H1 (cell line): ENCODE measurements around the gene STARD3NL. TPM values are rescaled to one million over a fixed set of nuclear protein-coding genes. Genes with fewer than 3 reads are reported as not detected.
"Not testable (repeated sequence)": the region's sequence is repeated elsewhere in the genome, so short reads cannot be mapped to it uniquely, and the experiment has no call there.

ENCODE experiments used
- CTCF ChIA-PET: fragments of 300-600 bp; sonication (Branson Sonifier 250); formaldehyde crosslinking; loops from one replicate; lab custom pipeline; 2021; ENCODE audit not compliant: partially characterized antibody; lab: Charles Lee
- POLR2A ChIA-PET: fragments of 300-600 bp; sonication (Branson Sonifier 250); formaldehyde crosslinking; loops from one replicate; lab custom pipeline; 2021; ENCODE audit warnings: inconsistent platforms; ENCODE audit not compliant: partially characterized antibody; lab: Charles Lee
- DNase-seq, 2 experiments: peaks; one replicate each; pipeline versions ENCODE4 v3.0.0 to v3.0.0-alpha.2; 2010 to 2022; ENCODE audit warnings: low spot score in 2 of 2, low read depth in 1 of 2, mixed read lengths in 1 of 2
- FAIRE-seq: peaks from 2 replicates; lab custom pipeline; 2011; peaks lifted over from hg19 to GRCh38; lab: Jason Lieb, UNC
- H2AFZ ChIP-seq: 2 replicates; pipeline ENCODE4 v1.8.1; 2012; ENCODE audit warnings: low read length, inconsistent platforms
- H2AK5ac ChIP-seq: 2 replicates; pipeline ENCODE4 v1.6.1; 2013; ENCODE audit warnings: low read depth, low read length
- H2BK120ac ChIP-seq: replicated peaks from 2 replicates; pipeline ENCODE3; 2013; ENCODE audit warnings: low read depth, low read length, inconsistent platforms
- H2BK12ac ChIP-seq: 2 replicates; pipeline ENCODE4 v1.6.1; 2013; ENCODE audit warnings: low read depth, low read length
- H2BK15ac ChIP-seq: 2 replicates; pipeline ENCODE4 v1.6.1; 2013; ENCODE audit warnings: low read length
- H2BK20ac ChIP-seq: 2 replicates; pipeline ENCODE4 v1.6.1; 2013; ENCODE audit warnings: low read length
- H2BK5ac ChIP-seq: 2 replicates; pipeline ENCODE4 v1.6.1; 2013; ENCODE audit warnings: low read depth, low read length
- H3K14ac ChIP-seq: 2 replicates; pipeline ENCODE4 v1.6.1; 2013; ENCODE audit warnings: inconsistent platforms; ENCODE audit not compliant: insufficient read length
- H3K18ac ChIP-seq: 2 replicates; pipeline ENCODE4 v1.6.1; 2013; ENCODE audit warnings: low read length; ENCODE audit errors: extremely low read depth
- H3K23ac ChIP-seq: 2 replicates; pipeline ENCODE4 v1.6.1; 2013; ENCODE audit warnings: inconsistent platforms; ENCODE audit not compliant: insufficient read length
- H3K23me2 ChIP-seq: 2 replicates; pipeline ENCODE4 v1.6.1; 2013; ENCODE audit warnings: low read depth, low read length
- H3K27ac ChIP-seq: 2 replicates; pipeline ENCODE4 v1.6.1; 2011; ENCODE audit warnings: low read depth, low read length, inconsistent platforms
- H3K27me3 ChIP-seq, 4 experiments: replicated peaks in 1 of 4; 1 replicate in 1 of 4; 2 replicates in 3 of 4; pipeline versions ENCODE4 v1.6.1 to v1.8.1; 2011 to 2013; ENCODE audit warnings: low read length in 3 of 4, mild to moderate bottlenecking in 3 of 4, inconsistent platforms in 2 of 4, mixed read lengths in 2 of 4, moderate library complexity in 1 of 4; ENCODE audit not compliant: control insufficient read depth in 3 of 4, insufficient read depth in 3 of 4; ENCODE audit errors: extremely low read depth in 1 of 4
- H3K36me3 ChIP-seq, 4 experiments: 2 replicates each; pipeline versions ENCODE4 v1.6.1 to v1.8.1; 2011 to 2013; ENCODE audit warnings: mild to moderate bottlenecking in 4 of 4, low read length in 3 of 4, moderate library complexity in 2 of 4, control low read depth in 1 of 4, inconsistent platforms in 1 of 4; ENCODE audit not compliant: insufficient read depth in 4 of 4, control insufficient read depth in 2 of 4
- H3K4ac ChIP-seq: replicated peaks from 2 replicates; pipeline ENCODE3; 2013; ENCODE audit warnings: low read length, low read depth, mixed read lengths, inconsistent platforms; ENCODE audit not compliant: insufficient read length
- H3K4me1 ChIP-seq, 4 experiments: replicated peaks in 1 of 4; 1 replicate in 1 of 4; 2 replicates in 3 of 4; pipeline versions ENCODE4 v1.6.1 to v1.8.1; 2011 to 2013; ENCODE audit warnings: low read length in 3 of 4, inconsistent platforms in 2 of 4, mixed read lengths in 1 of 4; ENCODE audit not compliant: insufficient read depth in 4 of 4, control insufficient read depth in 3 of 4
- H3K4me2 ChIP-seq, 2 experiments: 2 replicates each; pipeline versions ENCODE4 v1.6.1 to v1.8.1; 2011 to 2013; ENCODE audit warnings: low read depth in 2 of 2, low read length in 2 of 2, control low read depth in 1 of 2, inconsistent platforms in 1 of 2, mild to moderate bottlenecking in 1 of 2; ENCODE audit not compliant: insufficient read depth in 1 of 2
- H3K4me3 ChIP-seq, 4 experiments: fragments of 200-600, 300-600 bp in 1 of 4; sonication (generic), shearing (Covaris generic), sonication (Bioruptor Twin) in 1 of 4; 2 replicates each; pipeline versions ENCODE4 v1.5.1 to v1.8.1; 2011 to 2016; ENCODE audit warnings: low read length in 4 of 4, low read depth in 3 of 4, control low read depth in 2 of 4, inconsistent platforms in 2 of 4, mild to moderate bottlenecking in 2 of 4, mixed read lengths in 1 of 4, moderate library complexity in 1 of 4; ENCODE audit not compliant: insufficient read depth in 2 of 4; ENCODE audit errors: extremely low read depth in 1 of 4
- H3K56ac ChIP-seq: replicated peaks from 2 replicates; pipeline ENCODE3; 2013; ENCODE audit warnings: low read depth, mild to moderate bottlenecking, mixed read lengths, low read length, inconsistent platforms; ENCODE audit not compliant: insufficient read length
- H3K79me1 ChIP-seq: 2 replicates; pipeline ENCODE4 v1.6.1; 2013; ENCODE audit warnings: low read depth, low read length, control low read depth
- H3K79me2 ChIP-seq, 2 experiments: 2 replicates each; pipeline versions ENCODE4 v1.6.1 to v1.8.1; 2012 to 2013; ENCODE audit warnings: low read length in 2 of 2, mild to moderate bottlenecking in 2 of 2, inconsistent platforms in 1 of 2; ENCODE audit not compliant: insufficient read depth in 2 of 2, control insufficient read depth in 1 of 2
- H3K9ac ChIP-seq, 4 experiments: replicated peaks in 1 of 4; 1 replicate in 1 of 4; 2 replicates in 3 of 4; pipeline versions ENCODE4 v1.6.1 to v1.8.1; 2011 to 2013; ENCODE audit warnings: low read depth in 3 of 4, low read length in 3 of 4, control low read depth in 2 of 4, mild to moderate bottlenecking in 2 of 4, moderate library complexity in 2 of 4, inconsistent platforms in 1 of 4; ENCODE audit errors: extremely low read depth in 1 of 4
- H3K9me3 ChIP-seq, 2 experiments: 2 replicates each; pipeline versions ENCODE4 v1.6.1 to v1.8.1; 2012 to 2013; ENCODE audit warnings: mild to moderate bottlenecking in 2 of 2, moderate library complexity in 2 of 2, control low read depth in 1 of 2, inconsistent platforms in 1 of 2, low read depth in 1 of 2, low read length in 1 of 2, mixed read lengths in 1 of 2; ENCODE audit not compliant: insufficient read depth in 2 of 2
- H4K20me1 ChIP-seq, 2 experiments: replicated peaks in 1 of 2; 2 replicates each; pipeline versions ENCODE3 to v1.8.1; 2011 to 2013; ENCODE audit warnings: inconsistent platforms in 2 of 2, low read length in 2 of 2, mild to moderate bottlenecking in 1 of 2; ENCODE audit not compliant: insufficient read depth in 2 of 2, control insufficient read depth in 1 of 2
- H4K5ac ChIP-seq: 2 replicates; pipeline ENCODE4 v1.6.1; 2013; ENCODE audit warnings: low read length, low read depth, mixed read lengths, inconsistent platforms; ENCODE audit not compliant: insufficient read length
- H4K8ac ChIP-seq: 2 replicates; pipeline ENCODE4 v1.8.0; 2013; ENCODE audit warnings: mild to moderate bottlenecking, moderate library complexity, low read length, inconsistent platforms; ENCODE audit not compliant: insufficient read depth; ENCODE audit errors: extremely low read depth
- H4K91ac ChIP-seq: replicated peaks from 2 replicates; pipeline ENCODE3; 2013; ENCODE audit warnings: low read length, mixed read lengths, inconsistent platforms; ENCODE audit not compliant: insufficient read length
- CEBPB ChIP-seq: IDR thresholded peaks from 2 replicates; pipeline ENCODE4 v1.6.1; 2012; ENCODE audit warnings: low read depth, low read length
- WGBS, 2 experiments: shearing (Covaris generic) in 1 of 2; methylation state at CpG; one replicate each; pipeline versions ENCODE4 v1.1.6 to v1.1.7; 2013 to 2015; ENCODE audit warnings: low lambda C conversion rate in 2 of 2, mixed read lengths in 2 of 2, inconsistent platforms in 1 of 2, low coverage in 1 of 2, missing lambda C conversion rate in 1 of 2; ENCODE audit not compliant: insufficient replicate concordance in 2 of 2, insufficient coverage in 1 of 2, insufficient read length in 1 of 2; ENCODE audit errors: extremely low coverage in 1 of 2, missing lambda C conversion rate in 1 of 2; 5-methylcytosine and 5-hydroxymethylcytosine counted together
- polyA plus RNA-seq, 7 experiments: library from polyadenylated mRNA; depleted of rRNA in 3 of 7; stranded (reverse) in 5 of 7; unstranded in 2 of 7; fragments of >200 nt in 5 of 7; fragments of 200-250 nt in 2 of 7; gene quantifications; 1 replicate in 5 of 7; 2 replicates in 1 of 7; 4 replicates in 1 of 7; pipeline versions ENCODE4 v1.2.1 to v1.2.3, GENCODE V29; 2011 to 2013; ENCODE audit warnings: missing spikeins in 2 of 7, mixed read lengths in 2 of 7
- total RNA-seq: library from RNA; stranded (reverse); fragmentation: NEBNext Ultra II Directional; extraction: Animal tissue kit (Norgen Biotek cat#: 25700); gene quantifications from 2 replicates; pipeline ENCODE4 v1.2.1, GENCODE V29; 2021

The STARD3NL gene
- total and polyA plus RNA-seq, 2 of the 8 experiments (the other 6 are each of a cell fraction or from before 2014, with no cell fraction given), result 27.1 to 40.5 TPM

GRCh38 chr7:38243345-38243744 is 65.3 kb downstream of the STARD3NL start:
- peak; percentile 53; the same call in 1 of the 2 replicates for TF ChIP-seq CEBPB
- TF ChIP-seq, all 59 proteins: peak for 1; not testable (repeated sequence) for 58
- H3K23me2 ChIP-seq, FAIRE-seq, H3K36me3 ChIP-seq, H3K4me2 ChIP-seq, H4K8ac ChIP-seq, H3K4me1 ChIP-seq, H3K79me2 ChIP-seq, H2BK20ac ChIP-seq, H3K4ac ChIP-seq, H2AFZ ChIP-seq, H2BK15ac ChIP-seq, H3K56ac ChIP-seq, CTCF ChIA-PET, POLR2A ChIA-PET, H2AK5ac ChIP-seq, H4K5ac ChIP-seq, H3K27me3 ChIP-seq, H4K20me1 ChIP-seq, H3K9me3 ChIP-seq, H3K18ac ChIP-seq, H3K9ac ChIP-seq, H3K79me1 ChIP-seq, H2BK120ac ChIP-seq, H3K4me3 ChIP-seq, H2BK12ac ChIP-seq, DNase-seq, H3K14ac ChIP-seq, H2BK5ac ChIP-seq, H3K23ac ChIP-seq, H4K91ac ChIP-seq, H3K27ac ChIP-seq: not testable (repeated sequence)
- 89% methylated on average over 5 of the region's 5 CpGs; no CpG with 5 or more reads in 1 of the 2 experiments for WGBS, 2 experiments
